ENCODE results near the gene AGAP1. TPM values are rescaled to one million over a fixed set of nuclear protein-coding genes. Genes with fewer than 3 reads are reported as not detected.

The AGAP1 gene
- total and polyA plus RNA-seq, 7 donors = 10.8 to 42.7 (median 18.6) TPM

Small RNA genes within 50 kb of the gene (small RNA-seq; reads per million reads assigned to genes)
- gene RF00019 = 0 reads per million in 3 donors
- 0 reads per million in 3 donors for gene RN7SL204P
- gene RNU7-127P = 0 reads per million in 3 donors
- gene TMSB10P1 = 0 reads per million in 3 donors

Data from sigmoid colon (tissue), 7 donors.